GM19455 (cell line): Measurements from ENCODE around the gene HCN2.
"Not testable (repeated sequence)": the region's sequence is repeated elsewhere in the genome, so short reads cannot be mapped to it uniquely, and the experiment has no call there.

ENCODE experiments used
- ATAC-seq: cut with Tn5 transposase; IDR thresholded peaks from one replicate; pipeline ENCODE4 v1.9.1; 2021; ENCODE audit not compliant: unreplicated experiment

HCN2 gene

GRCh38 chr19:584240-585001 is 5.3 kb upstream of the HCN2 start:
- ATAC-seq = no peak

DNA sequence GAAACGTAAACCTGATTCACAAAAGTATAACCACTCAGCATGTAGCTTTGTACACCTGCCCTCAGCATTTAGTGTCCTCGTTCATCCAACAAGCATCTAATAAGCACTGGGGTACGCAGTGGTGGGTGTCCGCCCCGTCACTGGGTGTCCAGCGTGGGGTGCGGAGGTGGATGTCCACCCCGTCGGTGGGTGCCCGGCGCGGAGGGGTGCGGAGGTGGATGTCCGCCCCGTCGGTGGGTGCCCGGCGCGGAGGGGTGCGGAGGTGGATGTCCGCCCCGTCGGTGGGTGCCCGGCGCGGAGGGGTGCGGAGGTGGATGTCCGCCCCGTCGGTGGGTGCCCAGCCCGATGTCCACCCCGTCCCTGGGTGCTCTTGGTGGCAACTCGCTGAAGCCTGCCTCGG is 4.5 kb upstream of the HCN2 start:
- not testable (repeated sequence) for ATAC-seq

GRCh38 chr19:585551-586110 is 4.0 kb upstream of the HCN2 start:
- no peak for ATAC-seq

- ATAC-seq = no peak
These were observed 1.5 kb upstream of the HCN2 start for GRCh38 chr19:588093-588740.

- ATAC-seq = no peak
These were observed 664 bp upstream of the HCN2 start for GRCh38 chr19:588741-589692.

- ATAC-seq = no peak
These were observed 690 bp downstream of the HCN2 start for GRCh38 chr19:590396-590745.

DNA sequence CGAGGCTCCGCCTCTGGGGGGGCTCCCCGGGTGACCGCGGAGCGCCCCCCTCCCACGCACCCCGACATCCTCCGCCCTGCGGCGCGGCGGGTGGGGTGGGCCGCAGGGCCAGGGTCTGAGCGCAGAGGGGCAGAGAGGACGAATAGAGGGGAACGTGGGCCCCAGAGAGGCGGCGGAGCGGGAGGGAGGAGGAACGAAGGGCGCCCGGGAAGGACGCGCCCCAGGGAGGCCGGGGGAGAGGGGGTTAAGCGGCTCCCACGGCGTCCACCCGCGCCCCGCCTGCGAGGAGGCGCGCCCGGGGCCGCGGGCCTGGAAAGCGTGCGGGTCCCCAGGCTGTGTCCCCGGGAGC is 1.0 kb downstream of the HCN2 start:
- no peak for ATAC-seq

GRCh38 chr19:591099-591958 is 1.6 kb downstream of the HCN2 start:
- no peak for ATAC-seq

GRCh38 chr19:592101-592500 is 2.4 kb downstream of the HCN2 start:
- no peak for ATAC-seq

DNA sequence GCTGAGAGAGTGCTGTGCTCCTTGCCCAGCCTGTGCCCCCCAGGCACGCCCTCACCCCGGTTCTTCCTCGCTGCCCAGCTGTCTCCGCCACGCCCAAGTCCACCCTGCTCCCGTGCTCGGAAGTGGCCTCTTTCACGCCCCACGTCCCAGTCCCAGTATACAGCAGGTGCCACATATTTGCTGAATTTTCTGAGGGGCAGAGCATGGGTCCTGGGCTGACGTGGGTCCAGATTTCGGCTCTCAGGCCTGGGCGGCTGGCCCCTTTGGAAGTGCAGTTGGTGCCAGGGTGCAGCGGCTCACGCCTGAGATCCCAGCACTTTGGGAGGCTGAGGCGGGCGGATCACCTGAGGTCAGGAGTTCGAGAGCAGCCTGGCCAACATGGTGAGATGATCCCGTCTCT is 3.4 kb downstream of the HCN2 start:
- no peak for ATAC-seq

- ATAC-seq = no peak
These were observed 3.8 kb downstream of the HCN2 start for GRCh38 chr19:593505-593904.

DNA sequence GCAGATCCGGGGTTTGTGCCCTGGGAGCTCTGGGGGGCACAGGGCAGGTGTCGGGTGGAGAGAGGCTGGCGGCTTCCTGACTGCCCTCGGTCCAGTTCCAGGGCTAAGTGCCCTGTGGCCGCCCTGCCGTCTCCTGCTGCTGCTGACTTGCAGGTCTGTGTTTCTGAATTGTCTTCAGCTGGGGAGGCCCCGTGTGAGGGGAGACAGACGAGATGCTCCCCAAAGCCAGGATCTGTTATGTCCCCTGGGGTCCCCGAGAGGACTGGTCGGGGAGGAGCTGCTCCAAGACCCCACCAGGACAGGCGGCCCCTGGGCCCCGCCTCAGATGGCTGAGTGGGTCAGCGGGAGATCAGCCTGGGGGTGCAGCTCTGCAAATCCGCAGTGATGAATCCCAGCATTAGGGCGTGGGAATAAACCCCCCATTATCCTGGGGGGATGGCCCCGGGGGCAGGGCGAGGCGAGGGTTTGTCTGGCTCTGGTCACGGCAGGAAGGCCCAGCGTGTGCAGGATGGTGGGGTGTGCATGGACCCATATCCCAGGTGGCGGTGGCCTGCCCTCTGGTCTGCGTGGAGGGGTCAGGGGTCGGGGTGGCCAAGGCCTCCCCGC is 4.7 kb downstream of the HCN2 start:
- no peak for ATAC-seq

DNA sequence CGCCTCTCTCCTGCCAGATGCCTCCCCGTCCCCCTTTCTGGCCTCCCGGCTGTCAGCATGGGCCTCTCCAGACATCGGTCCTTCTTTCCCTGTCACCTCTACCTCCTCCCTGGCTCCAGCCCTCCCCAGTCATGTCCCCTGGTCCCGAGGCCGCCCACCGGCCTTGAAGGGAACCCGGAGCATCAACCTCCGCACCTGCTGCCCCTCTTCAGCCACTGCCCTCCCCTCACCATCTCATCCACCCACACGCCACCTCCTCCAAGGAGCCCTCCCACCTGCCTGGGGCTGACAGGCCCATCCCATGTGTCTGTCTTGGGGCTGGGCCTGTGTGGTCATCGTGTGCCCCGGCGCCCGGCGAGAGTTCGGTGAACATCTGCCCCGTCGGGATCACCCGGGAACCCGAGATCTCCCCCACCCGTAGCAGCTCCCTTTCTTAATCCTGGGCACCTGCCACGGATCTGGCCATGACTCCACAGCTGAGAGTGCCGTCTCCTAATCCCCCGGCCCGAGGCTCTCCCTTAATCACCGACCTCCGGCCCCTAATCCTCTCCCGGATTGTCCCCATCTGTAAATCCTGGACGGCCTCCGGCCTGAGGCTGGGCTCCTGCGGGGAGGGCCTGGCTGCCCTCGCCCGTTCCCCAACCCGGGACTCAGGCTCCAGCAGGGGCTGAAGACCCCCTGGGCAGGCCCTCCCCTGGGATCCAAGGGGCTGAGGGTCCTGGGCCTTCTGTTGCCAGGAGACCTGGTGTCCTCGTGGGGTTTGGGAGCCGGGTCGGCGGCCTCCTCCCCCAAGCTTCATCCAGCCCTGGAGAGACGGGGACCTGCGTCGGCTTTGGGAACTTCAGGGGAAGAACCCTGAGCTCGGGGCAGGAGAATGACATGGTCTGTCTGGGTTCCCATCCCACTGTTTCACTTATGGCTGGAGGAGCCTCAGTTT is 5.9 kb downstream of the HCN2 start:
- no peak for ATAC-seq

- ATAC-seq = no peak
These were observed 6.6 kb downstream of the HCN2 start for GRCh38 chr19:596263-596655.

DNA sequence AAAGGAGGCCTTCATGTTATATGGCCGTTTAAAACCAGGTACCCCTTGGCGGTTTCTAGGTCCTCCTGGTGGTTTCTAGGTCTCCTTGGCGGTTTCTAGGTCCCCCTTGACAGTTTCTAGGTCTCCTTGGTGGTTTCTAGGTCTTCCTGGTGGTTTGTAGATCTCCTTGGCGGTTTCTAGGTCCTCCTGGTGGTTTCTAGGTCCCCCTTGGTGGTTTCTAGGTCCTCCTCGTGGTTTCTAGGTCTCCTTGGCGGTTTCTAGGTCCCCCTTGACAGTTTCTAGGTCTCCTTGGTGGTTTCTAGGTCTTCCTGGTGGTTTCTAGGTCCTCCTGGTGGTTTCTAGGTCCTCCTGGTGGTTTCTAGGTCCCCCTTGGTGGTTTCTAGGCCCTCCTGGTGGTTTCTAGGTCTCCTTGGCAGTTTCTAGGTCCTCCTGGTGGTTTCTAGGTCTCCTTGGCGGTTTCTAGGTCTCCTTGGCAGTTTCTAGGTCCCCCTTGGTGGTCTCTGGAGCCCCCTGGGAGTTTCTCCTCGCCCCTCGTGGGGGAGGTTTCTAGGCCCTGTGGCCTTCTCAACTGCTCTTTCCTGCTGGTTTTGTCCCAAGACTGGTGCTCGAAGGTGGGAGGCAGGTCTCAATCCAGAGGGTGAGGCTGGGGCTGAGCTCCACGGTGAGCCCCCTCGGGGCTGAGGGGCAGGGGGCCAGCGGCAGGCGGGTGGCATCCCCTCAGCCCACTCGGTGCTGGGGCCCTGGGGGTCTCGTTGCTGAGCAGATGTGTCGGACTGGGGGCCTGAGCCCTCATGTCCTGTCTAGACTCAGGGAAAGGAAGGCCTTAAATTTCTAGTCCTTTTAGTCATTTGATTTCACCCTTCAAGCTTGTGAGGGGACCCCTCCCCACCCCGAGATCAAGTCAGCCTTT is 8.0 kb downstream of the HCN2 start:
- no peak for ATAC-seq

GRCh38 chr19:601310-601709 is 11.6 kb downstream of the HCN2 start:
- no peak for ATAC-seq

DNA sequence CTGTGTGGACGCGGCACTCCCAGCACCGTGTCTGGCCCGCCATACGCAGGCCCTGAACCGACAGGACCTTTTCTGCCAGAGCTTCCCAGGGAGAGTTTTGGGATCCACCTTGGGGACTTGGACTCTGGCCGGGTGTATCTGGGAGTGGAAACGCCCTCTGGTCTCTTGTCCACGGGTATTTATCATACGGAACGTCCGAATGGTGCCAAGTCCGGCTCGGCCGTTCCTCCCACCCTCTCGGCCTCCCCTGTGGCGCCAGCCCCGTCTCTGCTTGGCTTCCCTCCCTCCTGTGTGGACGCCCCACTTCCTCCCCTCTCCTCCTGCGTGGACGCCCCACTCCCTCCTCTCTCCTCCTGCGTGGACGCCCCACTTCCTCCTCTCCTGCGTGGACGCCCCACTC is 12.1 kb downstream of the HCN2 start:
- no peak for ATAC-seq
